Left lung (tissue), 10 donors: ENCODE data around the gene DEGS1. TPM values are rescaled to one million over a fixed set of nuclear protein-coding genes. Genes with fewer than 3 reads are reported as not detected.

Source experiments
- ATAC-seq: fragments of 200-7000 bp; cut with Tn5 transposase; one replicate; pipeline ENCODE4 v1.9.1; 2020; ENCODE audit warnings: moderate library complexity
- DNase-seq, 4 donors: peaks; one replicate each; pipeline ENCODE4 v3.0.0-alpha.2; 2013 to 2020
- H3K27ac ChIP-seq, 2 donors: fragments of 200-600 bp; sonication (generic) in 1 of 2; one replicate each; pipeline versions ENCODE4 v1.5.0 to v1.8.0; 2020 to 2021
- H3K27me3 ChIP-seq, 2 donors: fragments of 200-600 bp; sonication (generic) in 1 of 2; one replicate each; pipeline versions ENCODE4 v1.5.0 to v1.8.0; 2020 to 2021
- H3K36me3 ChIP-seq, 2 donors: fragments of 200-600 bp; sonication (generic) in 1 of 2; one replicate each; pipeline versions ENCODE4 v1.5.0 to v1.8.0; 2020 to 2021
- H3K4me1 ChIP-seq, 2 donors: fragments of 200-600 bp; one replicate each; pipeline ENCODE4 v1.8.0; 2021
- H3K4me3 ChIP-seq, 2 donors: fragments of 200-600 bp; sonication (generic) in 1 of 2; one replicate each; pipeline versions ENCODE4 v1.5.0 to v1.8.0; 2020 to 2021; ENCODE audit warnings: mild to moderate bottlenecking in 1 of 2
- H3K9me3 ChIP-seq, 2 donors: fragments of 200-600 bp; sonication (generic) in 1 of 2; one replicate each; pipeline versions ENCODE4 v1.5.0 to v1.8.0; 2020 to 2021
- intact Hi-C, 2 donors: fragments of 100-400 bp; cut with DNase I; formaldehyde crosslinking; loops; one replicate each; pipeline versions ENCODE4 v1.11.2 to v1.14.2; 2022
- polyA plus RNA-seq, 6 donors: library from polyadenylated mRNA; unstranded; fragments of 120-200 nt; gene quantifications; one replicate each; pipeline ENCODE4 v1.2.1, GENCODE V29; 2013; ENCODE audit not compliant: insufficient read length in 6 of 6
- total RNA-seq, 2 donors: library from RNA; stranded (reverse); fragmentation: NEBNext Ultra II Directional; extraction: Animal tissue kit (Norgen Biotek cat#: 25700); gene quantifications; one replicate each; pipeline ENCODE4 v1.2.1, GENCODE V29; 2021
- TF ChIP-seq, protein P1 (sequence below), 2 donors: fragments of 200-600 bp; sonication (generic) in 1 of 2; IDR thresholded peaks; one replicate each; pipeline versions ENCODE4 v1.5.0 to v1.8.0; 2021; ENCODE audit warnings: antibody characterized with exemption in 2 of 2
- donor health status: DM: no; HTN: yes; CAD: no.
- donor health status: DM: no; HTN: no; CAD: no.

DEGS1 gene
- total and polyA plus RNA-seq, 8 donors = 51.2 to 92.2 (median 60.8) TPM

DNA sequence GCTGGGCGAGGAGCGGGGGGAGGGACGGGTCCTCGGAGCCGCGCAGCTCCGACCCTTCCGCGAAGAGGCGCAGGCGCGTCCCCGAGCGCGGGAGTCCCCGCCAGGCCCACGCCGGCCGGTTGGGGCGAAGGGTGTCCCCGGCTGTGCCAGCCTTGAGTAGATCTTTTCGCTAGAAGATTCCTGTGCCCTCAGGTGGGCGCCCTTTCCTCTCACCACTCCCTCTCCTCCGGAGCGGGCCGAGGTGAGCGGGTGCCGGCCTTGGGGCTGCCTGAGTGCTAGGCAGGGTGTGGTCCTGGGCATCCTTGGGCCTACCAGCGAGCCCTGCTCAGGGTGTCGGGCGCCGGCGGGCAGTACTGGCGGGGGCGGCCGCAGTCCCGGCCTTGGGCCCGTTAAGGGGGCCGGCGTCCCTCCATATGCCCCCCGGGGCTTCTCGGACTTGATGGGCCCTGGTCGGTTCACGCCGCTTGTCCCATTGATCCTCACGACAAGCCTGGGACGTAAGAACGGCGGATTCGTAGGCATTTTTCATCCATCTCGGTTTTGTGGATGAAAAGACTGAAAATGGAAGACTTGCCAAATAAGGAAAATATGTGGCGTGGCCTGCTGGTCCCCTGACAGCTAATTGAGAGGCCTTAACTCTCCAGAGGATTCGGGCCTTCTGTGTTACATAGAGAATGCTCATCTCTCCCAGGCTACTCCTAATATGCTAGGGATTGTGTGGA is 712 bp downstream of the DEGS1 start:
- peak; percentile 77 for ATAC-seq
- Histone ChIP-seq H3K4me3 (peak overlapping the region; percentile 83 to 98), H3K4me1 (peaks cover 4 to 51% of the 10 kb centered on the region in 2 donors), H3K9me3 (no peaks in the 10 kb centered on the region), H3K36me3 (peaks cover 0 to 11% of the 10 kb centered on the region in 2 donors), H3K27me3 (no peaks in the 10 kb centered on the region), H3K27ac (peak overlapping the region; percentile 94 to 96)
- peak; percentile 55 to 93 (median 66) for DNase-seq
- intact Hi-C loops = no loop called here
- TF ChIP-seq, protein P1, sequence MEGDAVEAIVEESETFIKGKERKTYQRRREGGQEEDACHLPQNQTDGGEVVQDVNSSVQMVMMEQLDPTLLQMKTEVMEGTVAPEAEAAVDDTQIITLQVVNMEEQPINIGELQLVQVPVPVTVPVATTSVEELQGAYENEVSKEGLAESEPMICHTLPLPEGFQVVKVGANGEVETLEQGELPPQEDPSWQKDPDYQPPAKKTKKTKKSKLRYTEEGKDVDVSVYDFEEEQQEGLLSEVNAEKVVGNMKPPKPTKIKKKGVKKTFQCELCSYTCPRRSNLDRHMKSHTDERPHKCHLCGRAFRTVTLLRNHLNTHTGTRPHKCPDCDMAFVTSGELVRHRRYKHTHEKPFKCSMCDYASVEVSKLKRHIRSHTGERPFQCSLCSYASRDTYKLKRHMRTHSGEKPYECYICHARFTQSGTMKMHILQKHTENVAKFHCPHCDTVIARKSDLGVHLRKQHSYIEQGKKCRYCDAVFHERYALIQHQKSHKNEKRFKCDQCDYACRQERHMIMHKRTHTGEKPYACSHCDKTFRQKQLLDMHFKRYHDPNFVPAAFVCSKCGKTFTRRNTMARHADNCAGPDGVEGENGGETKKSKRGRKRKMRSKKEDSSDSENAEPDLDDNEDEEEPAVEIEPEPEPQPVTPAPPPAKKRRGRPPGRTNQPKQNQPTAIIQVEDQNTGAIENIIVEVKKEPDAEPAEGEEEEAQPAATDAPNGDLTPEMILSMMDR (IDR thresholded peaks at IDR 0.05) = no peak

DNA sequence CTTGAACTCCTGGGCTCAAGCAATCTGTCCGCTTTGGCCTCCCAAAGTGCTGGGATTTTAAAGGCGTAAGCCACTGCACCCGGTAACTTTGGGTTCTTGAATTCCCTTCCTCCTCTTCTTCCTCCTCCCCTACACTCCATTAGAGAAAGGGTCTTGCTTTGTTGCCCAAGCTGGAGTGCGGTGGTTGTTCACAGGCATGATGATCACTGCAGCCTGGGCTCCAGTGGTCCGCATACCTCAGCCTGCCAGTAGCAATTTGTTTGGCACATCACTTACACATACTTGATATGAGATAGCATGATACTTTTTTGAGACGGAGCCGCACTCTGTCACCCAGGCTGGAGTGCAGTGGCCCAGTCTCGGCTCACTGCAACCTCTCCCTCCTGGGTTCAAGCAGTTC is 2.2 kb downstream of the DEGS1 start:
- ATAC-seq (no peak), DNase-seq (peak in 1 of 4 donors; percentile 9)
- Histone ChIP-seq H3K27me3 (no peaks in the 10 kb centered on the region), H3K27ac (no peak overlapping the region), H3K9me3 (no peaks in the 10 kb centered on the region), H3K4me1 (peaks cover 4 to 56% of the 10 kb centered on the region in 2 donors), H3K4me3 (no peak overlapping the region), H3K36me3 (peaks cover 0 to 19% of the 10 kb centered on the region in 2 donors)
- intact Hi-C loops = no loop called here
- TF ChIP-seq, protein P1 (IDR thresholded peaks at IDR 0.05) = no peak

DNA sequence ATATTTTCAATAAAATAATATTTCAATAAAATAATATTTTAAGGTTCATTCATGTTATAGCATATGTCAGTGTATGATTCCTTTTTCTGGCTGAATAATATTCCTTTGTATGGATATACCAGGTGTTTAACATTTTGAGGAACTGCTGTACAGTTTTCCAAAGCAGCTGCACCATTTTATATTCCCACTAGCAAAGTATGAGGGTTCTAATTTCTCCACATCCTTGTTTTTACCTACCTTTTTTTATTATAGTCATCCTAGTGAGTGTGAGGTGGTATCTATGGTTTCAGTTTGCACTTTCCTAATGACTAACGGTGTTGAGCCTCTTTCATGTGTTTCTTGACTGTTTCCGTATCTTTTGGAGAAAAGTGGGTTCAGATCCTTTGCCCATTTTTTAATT is 5.2 kb downstream of the DEGS1 start:
- H3K27me3 ChIP-seq = no peaks in the 10 kb centered on the region
- peaks cover 0 to 50% of the 10 kb centered on the region in 2 donors for H3K36me3 ChIP-seq
- no peak for DNase-seq
- intact Hi-C loops = no loop called here
- H3K27ac ChIP-seq = no peak overlapping the region
- H3K4me3 ChIP-seq = no peak overlapping the region
- TF ChIP-seq, protein P1 (IDR thresholded peaks at IDR 0.05) = no peak
- ATAC-seq = no peak
- H3K4me1 ChIP-seq = peaks cover 4 to 44% of the 10 kb centered on the region in 2 donors
- H3K9me3 ChIP-seq = no peaks in the 10 kb centered on the region

DNA sequence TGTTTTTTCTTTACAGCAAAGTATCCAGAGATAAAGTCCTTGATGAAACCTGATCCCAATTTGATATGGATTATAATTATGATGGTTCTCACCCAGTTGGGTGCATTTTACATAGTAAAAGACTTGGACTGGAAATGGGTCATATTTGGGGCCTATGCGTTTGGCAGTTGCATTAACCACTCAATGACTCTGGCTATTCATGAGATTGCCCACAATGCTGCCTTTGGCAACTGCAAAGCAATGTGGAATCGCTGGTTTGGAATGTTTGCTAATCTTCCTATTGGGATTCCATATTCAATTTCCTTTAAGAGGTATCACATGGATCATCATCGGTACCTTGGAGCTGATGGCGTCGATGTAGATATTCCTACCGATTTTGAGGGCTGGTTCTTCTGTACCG is 6.5 kb downstream of the DEGS1 start:
- Histone ChIP-seq H3K4me3 (no peak overlapping the region), H3K9me3 (no peaks in the 10 kb centered on the region), H3K27me3 (no peaks in the 10 kb centered on the region), H3K4me1 (peaks cover 1 to 37% of the 10 kb centered on the region in 2 donors), H3K36me3 (peaks cover 0 to 61% of the 10 kb centered on the region in 2 donors), H3K27ac (no peak overlapping the region)
- TF ChIP-seq, protein P1 (IDR thresholded peaks at IDR 0.05) = no peak
- intact Hi-C loops = no loop called here
- no peak for ATAC-seq
- no peak for DNase-seq

- H3K4me3 ChIP-seq = no peak overlapping the region
- intact Hi-C loops = no loop called here
Observed at GRCh38 chr1:224192082-224192788, 9.2 kb downstream of the DEGS1 start.

More at GRCh38 chr1:224192082-224192788, 9.2 kb downstream of the DEGS1 start:
- Histone ChIP-seq H3K27ac (no peak overlapping the region), H3K36me3 (peaks cover 0 to 59% of the 10 kb centered on the region in 2 donors), H3K9me3 (no peaks in the 10 kb centered on the region), H3K4me1 (peaks cover 0 to 17% of the 10 kb centered on the region in 2 donors), H3K27me3 (no peaks in the 10 kb centered on the region)
- no peak for DNase-seq
- ATAC-seq = no peak
- TF ChIP-seq, protein P1 (IDR thresholded peaks at IDR 0.05) = no peak
